Measurements from ENCODE around the gene TOP2A. TPM values are rescaled to one million over a fixed set of nuclear protein-coding genes. Genes with fewer than 3 reads are reported as not detected.

The TOP2A gene
- total RNA-seq, 1 experiment from 2014 or later = 230 TPM

GRCh38 chr17:40442392-40443195, 24.9 kb upstream of the TOP2A start:
- Mint-ChIP-seq H3K4me1 (peaks cover 28 to 35% of the 10 kb centered on the region in 2 experiments), H3K36me3 (ENCODE audit: insufficient read depth in 1 of 3, low read depth in 3 of 3) (peaks cover 0 to 6% (median 0%) of the 10 kb centered on the region in 3 experiments; a peak in 3 of 7 replicates), H3K9me3 (no peaks in the 10 kb centered on the region; a peak in 1 of 5 replicates), H3K27me3 (ENCODE audit: low read depth) (peaks cover 23% of the 10 kb centered on the region), H3K27ac (no peak overlapping the region), H3K4me3 (peak overlapping the region; percentile 58 to 73)
- no peaks in the 10 kb centered on the region for H3K27me3 ChIP-seq (ENCODE audit: insufficient read depth, low read length)
- no peaks in the 10 kb centered on the region for H3K79me1 ChIP-seq (ENCODE audit: insufficient read depth, low read depth, low read length, poor library complexity, severe bottlenecking)
- no peak overlapping the region for H4K91ac ChIP-seq (ENCODE audit: insufficient read length, low read depth, low read length)
- no peaks in the 10 kb centered on the region; the same call in 1 of the 2 replicates for H3K79me2 ChIP-seq (ENCODE audit: insufficient read depth, low read length)
- TF ChIP-seq CTCF (conservative IDR thresholded peaks at IDR 0.05) = no peak
- peak; percentile 67 for DNase-seq
- H3K14ac ChIP-seq (ENCODE audit: insufficient read depth, low read length) = peak overlapping the region; percentile 78
- H3K18ac ChIP-seq (ENCODE audit: insufficient read length, low read depth, low read length) = peak overlapping the region; percentile 48
- H3K23me2 ChIP-seq (ENCODE audit: insufficient read length, low read depth, low read length, poor library complexity, severe bottlenecking) = peaks cover 19% of the 10 kb centered on the region
- no peak overlapping the region for H3K56ac ChIP-seq (ENCODE audit: insufficient read length, low read depth, low read length)
- H2BK12ac ChIP-seq (ENCODE audit: insufficient read length, low read depth, low read length) = no peak overlapping the region
- no peak overlapping the region for H2AK5ac ChIP-seq (ENCODE audit: insufficient read length, low read length)
- peak overlapping the region; percentile 78 for H3K4me2 ChIP-seq (ENCODE audit: insufficient read depth, insufficient read length, low read length)
- H2BK15ac ChIP-seq (ENCODE audit: low read depth, low read length) = no peak overlapping the region; the same call in 1 of the 2 replicates
- H3K4me1 ChIP-seq (ENCODE audit: insufficient read depth, low read length) = peaks cover 9% of the 10 kb centered on the region
- no peak overlapping the region for H2BK20ac ChIP-seq (ENCODE audit: low read depth, low read length, poor library complexity, severe bottlenecking)
- no peak overlapping the region for H2AFZ ChIP-seq (ENCODE audit: low read length)
- H3K9ac ChIP-seq (ENCODE audit: extremely low read depth, insufficient read length, low read length) = no peak overlapping the region
- no peak overlapping the region for H2BK120ac ChIP-seq (ENCODE audit: low read depth, low read length, poor library complexity, severe bottlenecking)
- H3K23ac ChIP-seq (ENCODE audit: insufficient read length, low read depth, low read length) = no peak overlapping the region
- no peak overlapping the region for H3K27ac ChIP-seq (ENCODE audit: insufficient read length, low read depth, low read length)
- H3K9me3 ChIP-seq (ENCODE audit: control insufficient read depth, low read depth, low read length) = no peaks in the 10 kb centered on the region
- H4K8ac ChIP-seq (replicated peaks; ENCODE audit: insufficient read length, low read depth, low read length) = no peak overlapping the region
- no peak overlapping the region for H3K4ac ChIP-seq (ENCODE audit: low read depth, low read length)
- H3T11ph ChIP-seq (ENCODE audit: low read length) = no peak overlapping the region
- no peaks in the 10 kb centered on the region for H4K20me1 ChIP-seq (ENCODE audit: control insufficient read depth, insufficient read depth, insufficient read length)
- no peak overlapping the region for H2BK5ac ChIP-seq (ENCODE audit: insufficient read length, low read length)
- WGBS (ENCODE audit: extremely low coverage, insufficient read length, low lambda C conversion rate) = no CpG with 5 or more reads among the region's 29 CpGs
- H4K5ac ChIP-seq (ENCODE audit: insufficient read length, low read depth, low read length) = no peak overlapping the region
